HL-60 (cell line): ENCODE results near the gene RUSC1. TPM values are rescaled to one million over a fixed set of nuclear protein-coding genes. Genes with fewer than 3 reads are reported as not detected.

ENCODE experiments used
- DNase-seq, 2 experiments: peaks; one replicate each; pipeline ENCODE4 v3.0.0-alpha.2; 2010 to 2020; ENCODE audit warnings: low read depth in 1 of 2, low spot score in 1 of 2
- H3K27ac ChIP-seq: fragments of 250-450 bp; sonication (Bioruptor Pico); replicated peaks from 2 replicates; pipeline ENCODE4 v1.5.1; 2020; ENCODE audit warnings: mild to moderate bottlenecking, moderate library complexity
- H3K27me3 ChIP-seq: fragments of 250-450 bp; sonication (Bioruptor Pico); 2 replicates; pipeline ENCODE4 v1.5.1; 2021; ENCODE audit warnings: mild to moderate bottlenecking, moderate library complexity; ENCODE audit not compliant: insufficient read depth, poor library complexity, severe bottlenecking
- H3K4me3 ChIP-seq: replicated peaks from 2 replicates; pipeline ENCODE4 v1.5.1; 2011; ENCODE audit warnings: mild to moderate bottlenecking, control low read depth, low read length; ENCODE audit not compliant: insufficient read depth
- CTCF ChIP-seq: IDR thresholded peaks from one replicate; pipeline ENCODE4 v1.5.1; 2011; ENCODE audit warnings: low read length, control low read depth, inconsistent platforms; ENCODE audit not compliant: insufficient read depth
- GABPA ChIP-seq: IDR thresholded peaks from 2 replicates; pipeline ENCODE4 v1.6.1; 2012; ENCODE audit warnings: low read depth
- POLR2AphosphoS5 ChIP-seq: IDR thresholded peaks from 2 replicates; pipeline ENCODE4 v1.6.1; 2012; ENCODE audit warnings: low read depth
- REST ChIP-seq: IDR thresholded peaks from 2 replicates; pipeline ENCODE4 v1.6.1; 2012; ENCODE audit warnings: low read depth; ENCODE audit not compliant: insufficient replicate concordance
- SPI1 ChIP-seq: IDR thresholded peaks from 2 replicates; pipeline ENCODE4 v1.6.1; 2012; ENCODE audit warnings: low read depth, mild to moderate bottlenecking, borderline replicate concordance
- microRNA-seq: library from miRNA; unstranded; fragments of <30 nt; microRNA quantifications from one replicate; pipeline ENCODE4, GENCODE V29; 2018

RUSC1 gene

GRCh38 chr1:155360051-155360450 lies 39.4 kb downstream of the RUSC1 start:
- DNase-seq, result no peak
- no peak overlapping the region for H3K4me3 ChIP-seq
- no peaks in the 10 kb centered on the region for H3K27me3 ChIP-seq
- TF ChIP-seq POLR2AphosphoS5 (no peak), CTCF (no peak), REST (no peak), GABPA (no peak), SPI1 (no peak)
- H3K27ac ChIP-seq, result no peak overlapping the region

- Histone ChIP-seq H3K4me3 (no peak overlapping the region), H3K27me3 (no peaks in the 10 kb centered on the region), H3K27ac (no peak overlapping the region)
- no peak for DNase-seq
- TF ChIP-seq GABPA (no peak), SPI1 (no peak), REST (no peak), POLR2AphosphoS5 (no peak), CTCF (no peak)
Observed at GRCh38 chr1:155379180-155379579, 58.5 kb downstream of the RUSC1 start.

GRCh38 chr1:155379631-155380090 lies 59.0 kb downstream of the RUSC1 start:
- TF ChIP-seq GABPA (no peak), REST (no peak), POLR2AphosphoS5 (no peak), CTCF (no peak), SPI1 (no peak)
- H3K27me3 ChIP-seq, result no peaks in the 10 kb centered on the region
- H3K4me3 ChIP-seq, result no peak overlapping the region
- no peak overlapping the region for H3K27ac ChIP-seq
- no peak for DNase-seq

Small RNAs within 50 kb of the gene (microRNA-seq; reads per million reads assigned to microRNA genes)
- gene MIR555, result not detected
